ENCODE data around the gene ADD3. TPM values are rescaled to one million over a fixed set of nuclear protein-coding genes. Genes with fewer than 3 reads are reported as not detected.

Gene ADD3
- total and polyA plus RNA-seq, 2 experiments from 2014 or later, result 96.9 to 114 TPM

- H3K27ac ChIP-seq, result no peak overlapping the region
Measured at GRCh38 chr10:110034596-110034995, 26.8 kb downstream of the ADD3 start.

GRCh38 chr10:110035070-110035921 is 27.5 kb downstream of the ADD3 start:
- H3K27me3 ChIP-seq, result no peaks in the 10 kb centered on the region
- no peak for DNase-seq (ENCODE audit: low read depth in 1 of 2, low spot score in 1 of 2)
- no peaks in the 10 kb centered on the region for H3K9me3 ChIP-seq (ENCODE audit: low read depth)
- TF ChIP-seq CTCF (IDR thresholded peaks at IDR 0.05; ENCODE audit: low read depth, low read length), result no peak
- H3K27ac ChIP-seq, result no peak overlapping the region
- H3K36me3 ChIP-seq, result no peaks in the 10 kb centered on the region
- H3K4me1 ChIP-seq (ENCODE audit: low read depth), result peaks cover 36% of the 10 kb centered on the region
- no peak overlapping the region for H3K4me3 ChIP-seq

More at GRCh38 chr10:110034596-110034995, 26.8 kb downstream of the ADD3 start:
- no peaks in the 10 kb centered on the region for H3K9me3 ChIP-seq (ENCODE audit: low read depth)
- H3K4me3 ChIP-seq, result no peak overlapping the region
- peaks cover 36% of the 10 kb centered on the region for H3K4me1 ChIP-seq (ENCODE audit: low read depth)
- H3K27me3 ChIP-seq, result no peaks in the 10 kb centered on the region
- no peak for TF ChIP-seq CTCF (IDR thresholded peaks at IDR 0.05; ENCODE audit: low read depth, low read length)
- H3K36me3 ChIP-seq, result no peaks in the 10 kb centered on the region
- no peak for DNase-seq (ENCODE audit: low read depth in 1 of 2, low spot score in 1 of 2)

- H3K36me3 ChIP-seq, result no peaks in the 10 kb centered on the region
- no peak for DNase-seq (ENCODE audit: low read depth in 1 of 2, low spot score in 1 of 2)
- H3K27me3 ChIP-seq, result no peaks in the 10 kb centered on the region
- H3K4me3 ChIP-seq, result no peak overlapping the region
- TF ChIP-seq CTCF (IDR thresholded peaks at IDR 0.05; ENCODE audit: low read depth, low read length), result no peak
- no peaks in the 10 kb centered on the region for H3K9me3 ChIP-seq (ENCODE audit: low read depth)
- H3K27ac ChIP-seq, result no peak overlapping the region
- peaks cover 39% of the 10 kb centered on the region for H3K4me1 ChIP-seq (ENCODE audit: low read depth)
Measured at GRCh38 chr10:110036640-110037039, 28.9 kb downstream of the ADD3 start.

GRCh38 chr10:110039254-110039653 is 31.5 kb downstream of the ADD3 start:
- H3K27ac ChIP-seq, result no peak overlapping the region
- H3K27me3 ChIP-seq, result no peaks in the 10 kb centered on the region
- H3K36me3 ChIP-seq, result no peaks in the 10 kb centered on the region
- no peak for DNase-seq (ENCODE audit: low read depth in 1 of 2, low spot score in 1 of 2)
- no peak overlapping the region for H3K4me3 ChIP-seq
- H3K9me3 ChIP-seq (ENCODE audit: low read depth), result no peaks in the 10 kb centered on the region
- TF ChIP-seq CTCF (IDR thresholded peaks at IDR 0.05; ENCODE audit: low read depth, low read length), result no peak
- peaks cover 18% of the 10 kb centered on the region for H3K4me1 ChIP-seq (ENCODE audit: low read depth)

GRCh38 chr10:110040108-110040507 is 32.3 kb downstream of the ADD3 start:
- no peak for TF ChIP-seq CTCF (IDR thresholded peaks at IDR 0.05; ENCODE audit: low read depth, low read length)
- Histone ChIP-seq H3K9me3 (ENCODE audit: low read depth) (no peaks in the 10 kb centered on the region), H3K4me3 (no peak overlapping the region), H3K27me3 (no peaks in the 10 kb centered on the region), H3K27ac (no peak overlapping the region), H3K4me1 (ENCODE audit: low read depth) (peaks cover 11% of the 10 kb centered on the region), H3K36me3 (no peaks in the 10 kb centered on the region)
- no peak for DNase-seq (ENCODE audit: low read depth in 1 of 2, low spot score in 1 of 2)

All from cardiac muscle cell (in vitro differentiated cells and primary cell).